Measurements from ENCODE around the gene ATXN1. TPM values are rescaled to one million over a fixed set of nuclear protein-coding genes. Genes with fewer than 3 reads are reported as not detected.

ATXN1 gene
- polyA plus RNA-seq, 2 of the 4 experiments (the other 2 are of a cell fraction) = 2.9 to 8.3 TPM

- no peak for DNase-seq (ENCODE audit: low read depth in 1 of 2, low spot score in 1 of 2)
- Histone ChIP-seq H3K4me3 (no peak overlapping the region), H3K4me1 (no peaks in the 10 kb centered on the region), H3K27ac (no peak overlapping the region), H3K4me2 (no peak overlapping the region), H3K9me3 (no peaks in the 10 kb centered on the region)
- 67% methylated on average over 9 of the region's 9 CpGs for WGBS (ENCODE audit: missing lambda C conversion rate)
- no peak for FAIRE-seq
- POLR2A ChIA-PET = no interaction called here
- CTCF ChIA-PET = interaction anchor here (0.7 kb wide), 1 partner anchor 733 kb away, joined by 3 read pairs; no protein-coding TSS in a partner anchor
- ATAC-seq = no peak
- TF ChIP-seq TP53 (CRISPR knock-in tag; IDR thresholded peaks at IDR 0.05) (no peak), HEYL (CRISPR knock-in tag; IDR thresholded peaks at IDR 0.05) (no peak), POLR2A (IDR thresholded peaks at IDR 0.05; ENCODE audit: low read length) (no peak), HOXB5 (CRISPR knock-in tag; IDR thresholded peaks at IDR 0.05) (no peak), NFE2L2 (conservative IDR thresholded peaks at IDR 0.05; ENCODE audit: low read length) (no peak), PBX3 (IDR thresholded peaks at IDR 0.05) (no peak), BHLHE40 (IDR thresholded peaks at IDR 0.05; ENCODE audit: low read depth, low read length) (no peak), RCOR1 (IDR thresholded peaks at IDR 0.05; ENCODE audit: low read depth, low read length) (no peak), MAFK (IDR thresholded peaks at IDR 0.05; ENCODE audit: partially characterized antibody) (no peak), NPAS2 (CRISPR knock-in tag; IDR thresholded peaks at IDR 0.05; ENCODE audit: borderline replicate concordance) (no peak)
- TF ChIP-seq, protein P1, sequence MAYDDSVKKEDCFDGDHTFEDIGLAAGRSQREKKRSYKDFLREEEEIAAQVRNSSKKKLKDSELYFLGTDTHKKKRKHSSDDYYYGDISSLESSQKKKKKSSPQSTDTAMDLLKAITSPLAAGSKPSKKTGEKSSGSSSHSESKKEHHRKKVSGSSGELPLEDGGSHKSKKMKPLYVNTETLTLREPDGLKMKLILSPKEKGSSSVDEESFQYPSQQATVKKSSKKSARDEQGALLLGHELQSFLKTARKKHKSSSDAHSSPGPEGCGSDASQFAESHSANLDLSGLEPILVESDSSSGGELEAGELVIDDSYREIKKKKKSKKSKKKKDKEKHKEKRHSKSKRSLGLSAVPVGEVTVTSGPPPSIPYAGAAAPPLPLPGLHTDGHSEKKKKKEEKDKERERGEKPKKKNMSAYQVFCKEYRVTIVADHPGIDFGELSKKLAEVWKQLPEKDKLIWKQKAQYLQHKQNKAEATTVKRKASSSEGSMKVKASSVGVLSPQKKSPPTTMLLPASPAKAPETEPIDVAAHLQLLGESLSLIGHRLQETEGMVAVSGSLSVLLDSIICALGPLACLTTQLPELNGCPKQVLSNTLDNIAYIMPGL (CRISPR knock-in tag; IDR thresholded peaks at IDR 0.05; ENCODE audit: borderline replicate concordance) = no peak
Observed at GRCh38 chr6:16254535-16254934, 506.7 kb downstream of the ATXN1 start.

DNA sequence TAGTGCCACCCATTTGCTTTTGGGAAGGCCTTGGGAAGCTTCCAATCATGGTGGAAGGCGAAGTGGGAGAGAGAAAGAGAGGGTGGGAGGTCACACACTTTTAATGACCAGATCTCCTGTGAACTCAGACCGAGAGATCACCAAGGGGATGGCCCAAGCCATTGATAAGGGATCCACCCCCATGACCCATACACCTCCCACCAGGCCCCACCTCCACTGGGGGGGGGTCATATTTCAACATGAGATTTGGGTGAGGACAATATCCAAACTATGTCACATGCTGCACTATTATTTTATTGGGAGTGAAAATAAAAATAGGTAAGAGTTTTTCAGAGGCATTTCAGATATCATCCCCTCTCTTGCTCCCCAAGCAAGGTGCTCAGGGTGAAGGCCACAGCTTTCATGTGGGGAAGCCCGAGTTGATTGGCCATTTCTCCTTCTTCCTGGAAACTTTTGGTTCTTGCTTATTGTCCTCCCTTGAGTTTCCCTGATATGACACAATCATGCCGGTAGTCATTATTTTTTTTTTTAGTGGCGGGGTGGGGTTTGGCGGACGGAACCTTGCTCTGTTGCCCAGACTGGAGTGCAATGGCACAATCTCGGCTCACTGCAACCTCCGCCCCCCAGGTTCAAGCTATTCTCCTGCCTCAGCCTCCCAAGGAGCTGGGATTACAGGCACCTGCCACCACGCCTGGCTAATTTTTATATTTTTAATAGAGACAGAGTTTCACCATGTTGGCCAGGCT is 507.7 kb downstream of the ATXN1 start:
- H3K4me2 ChIP-seq = no peak overlapping the region
- no peak overlapping the region for H3K4me3 ChIP-seq
- no peaks in the 10 kb centered on the region for H3K4me1 ChIP-seq
- FAIRE-seq = no peak
- no peak for DNase-seq (ENCODE audit: low read depth in 1 of 2, low spot score in 1 of 2)
- CTCF ChIA-PET = no interaction called here
- POLR2A ChIA-PET = no interaction called here
- 50% methylated on average over 10 of the region's 10 CpGs for WGBS (ENCODE audit: missing lambda C conversion rate)
- no peak for ATAC-seq
- no peak overlapping the region for H3K27ac ChIP-seq
- TF ChIP-seq ZC3H11A (IDR thresholded peaks at IDR 0.05) = no peak
- TF ChIP-seq NPAS2 (CRISPR knock-in tag; IDR thresholded peaks at IDR 0.05; ENCODE audit: borderline replicate concordance) = no peak
- no peak for TF ChIP-seq MAZ (IDR thresholded peaks at IDR 0.05; ENCODE audit: borderline replicate concordance, low read depth, low read length)
- TF ChIP-seq HOXB13 (CRISPR knock-in tag; IDR thresholded peaks at IDR 0.05; ENCODE audit: low read depth) = no peak
- no peak for TF ChIP-seq EP300 (IDR thresholded peaks at IDR 0.05)
- no peak for TF ChIP-seq RCOR1 (IDR thresholded peaks at IDR 0.05; ENCODE audit: low read depth, low read length)
- TF ChIP-seq TFCP2L1 (CRISPR knock-in tag; IDR thresholded peaks at IDR 0.05) = no peak
- TF ChIP-seq FOSB (CRISPR knock-in tag; IDR thresholded peaks at IDR 0.05) = no peak
- no peak for TF ChIP-seq CBX2 (IDR thresholded peaks at IDR 0.05; ENCODE audit: borderline replicate concordance, low read depth)
- TF ChIP-seq, protein P2, sequence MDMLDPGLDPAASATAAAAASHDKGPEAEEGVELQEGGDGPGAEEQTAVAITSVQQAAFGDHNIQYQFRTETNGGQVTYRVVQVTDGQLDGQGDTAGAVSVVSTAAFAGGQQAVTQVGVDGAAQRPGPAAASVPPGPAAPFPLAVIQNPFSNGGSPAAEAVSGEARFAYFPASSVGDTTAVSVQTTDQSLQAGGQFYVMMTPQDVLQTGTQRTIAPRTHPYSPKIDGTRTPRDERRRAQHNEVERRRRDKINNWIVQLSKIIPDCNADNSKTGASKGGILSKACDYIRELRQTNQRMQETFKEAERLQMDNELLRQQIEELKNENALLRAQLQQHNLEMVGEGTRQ (IDR thresholded peaks at IDR 0.05) = no peak
- TF ChIP-seq TP53 (CRISPR knock-in tag; IDR thresholded peaks at IDR 0.05) = no peak
- TF ChIP-seq SREBF2 (IDR thresholded peaks at IDR 0.05) = no peak
- TF ChIP-seq CHD4 (IDR thresholded peaks at IDR 0.05; ENCODE audit: borderline replicate concordance) = no peak
- no peak for TF ChIP-seq BCL3 (IDR thresholded peaks at IDR 0.05)
- TF ChIP-seq POLR2AphosphoS2 (conservative IDR thresholded peaks at IDR 0.05; ENCODE audit: low read length) = no peak
- TF ChIP-seq CEBPB (IDR thresholded peaks at IDR 0.05) = no peak
- TF ChIP-seq HEYL (CRISPR knock-in tag; IDR thresholded peaks at IDR 0.05) = no peak
- TF ChIP-seq MYC (IDR thresholded peaks at IDR 0.05; ENCODE audit: borderline replicate concordance, low read length) = no peak
- no peaks in the 10 kb centered on the region for H3K9me3 ChIP-seq
